ENCODE measurements around the gene GCH1.

- TF ChIP-seq, protein P1, sequence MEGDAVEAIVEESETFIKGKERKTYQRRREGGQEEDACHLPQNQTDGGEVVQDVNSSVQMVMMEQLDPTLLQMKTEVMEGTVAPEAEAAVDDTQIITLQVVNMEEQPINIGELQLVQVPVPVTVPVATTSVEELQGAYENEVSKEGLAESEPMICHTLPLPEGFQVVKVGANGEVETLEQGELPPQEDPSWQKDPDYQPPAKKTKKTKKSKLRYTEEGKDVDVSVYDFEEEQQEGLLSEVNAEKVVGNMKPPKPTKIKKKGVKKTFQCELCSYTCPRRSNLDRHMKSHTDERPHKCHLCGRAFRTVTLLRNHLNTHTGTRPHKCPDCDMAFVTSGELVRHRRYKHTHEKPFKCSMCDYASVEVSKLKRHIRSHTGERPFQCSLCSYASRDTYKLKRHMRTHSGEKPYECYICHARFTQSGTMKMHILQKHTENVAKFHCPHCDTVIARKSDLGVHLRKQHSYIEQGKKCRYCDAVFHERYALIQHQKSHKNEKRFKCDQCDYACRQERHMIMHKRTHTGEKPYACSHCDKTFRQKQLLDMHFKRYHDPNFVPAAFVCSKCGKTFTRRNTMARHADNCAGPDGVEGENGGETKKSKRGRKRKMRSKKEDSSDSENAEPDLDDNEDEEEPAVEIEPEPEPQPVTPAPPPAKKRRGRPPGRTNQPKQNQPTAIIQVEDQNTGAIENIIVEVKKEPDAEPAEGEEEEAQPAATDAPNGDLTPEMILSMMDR (IDR thresholded peaks at IDR 0.05): no peak
- TF ChIP-seq POLR2A (IDR thresholded peaks at IDR 0.05): no peak
Measured at GRCh38 chr14:54942913-54943312, 40.3 kb upstream of the GCH1 start.
